Measurements from ENCODE around the gene P3H4.
"Not testable (repeated sequence)": the region's sequence is repeated elsewhere in the genome, so short reads cannot be mapped to it uniquely, and the experiment has no call there.

P3H4 gene, protein sequence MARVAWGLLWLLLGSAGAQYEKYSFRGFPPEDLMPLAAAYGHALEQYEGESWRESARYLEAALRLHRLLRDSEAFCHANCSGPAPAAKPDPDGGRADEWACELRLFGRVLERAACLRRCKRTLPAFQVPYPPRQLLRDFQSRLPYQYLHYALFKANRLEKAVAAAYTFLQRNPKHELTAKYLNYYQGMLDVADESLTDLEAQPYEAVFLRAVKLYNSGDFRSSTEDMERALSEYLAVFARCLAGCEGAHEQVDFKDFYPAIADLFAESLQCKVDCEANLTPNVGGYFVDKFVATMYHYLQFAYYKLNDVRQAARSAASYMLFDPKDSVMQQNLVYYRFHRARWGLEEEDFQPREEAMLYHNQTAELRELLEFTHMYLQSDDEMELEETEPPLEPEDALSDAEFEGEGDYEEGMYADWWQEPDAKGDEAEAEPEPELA

DNA sequence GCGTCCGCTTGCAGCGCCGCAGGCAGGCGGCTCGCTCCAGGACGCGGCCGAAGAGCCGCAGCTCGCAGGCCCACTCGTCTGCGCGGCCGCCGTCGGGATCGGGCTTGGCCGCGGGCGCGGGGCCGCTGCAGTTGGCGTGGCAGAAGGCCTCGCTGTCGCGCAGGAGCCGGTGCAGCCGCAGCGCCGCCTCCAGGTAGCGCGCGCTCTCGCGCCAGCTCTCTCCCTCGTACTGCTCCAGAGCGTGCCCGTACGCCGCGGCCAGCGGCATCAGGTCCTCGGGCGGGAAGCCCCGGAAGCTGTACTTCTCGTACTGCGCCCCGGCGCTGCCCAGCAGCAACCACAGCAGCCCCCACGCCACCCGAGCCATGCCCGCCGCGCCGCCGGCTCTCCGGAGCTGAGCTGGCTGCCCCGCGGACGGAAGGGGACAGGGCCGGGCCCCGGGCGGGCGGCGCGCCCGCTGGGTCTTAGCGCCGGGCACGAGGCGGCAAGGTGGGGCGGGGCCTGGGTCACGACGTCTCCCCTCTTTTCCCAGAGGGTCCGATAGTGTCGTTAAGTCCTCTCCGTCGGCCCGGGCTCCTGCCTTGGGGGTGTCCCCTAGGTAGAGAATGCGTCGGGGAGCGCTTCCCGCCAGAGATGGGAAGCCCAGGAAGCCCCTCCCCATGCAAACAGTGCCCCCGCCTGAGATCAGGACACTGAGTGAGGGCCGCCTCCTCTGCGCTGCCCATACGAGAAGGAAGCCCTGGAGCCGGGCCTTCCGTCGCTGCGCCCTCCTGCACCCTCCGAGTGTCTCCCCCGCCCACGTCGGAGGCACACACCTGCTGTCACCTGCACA is at the start of gene P3H4:
TSS of gene P3H4 (minus strand) at position 401 of the 832 bp plus-strand sequence. CDS start at position 367, 34 bp downstream.
- DNase-seq = peak; percentile 89

DNA sequence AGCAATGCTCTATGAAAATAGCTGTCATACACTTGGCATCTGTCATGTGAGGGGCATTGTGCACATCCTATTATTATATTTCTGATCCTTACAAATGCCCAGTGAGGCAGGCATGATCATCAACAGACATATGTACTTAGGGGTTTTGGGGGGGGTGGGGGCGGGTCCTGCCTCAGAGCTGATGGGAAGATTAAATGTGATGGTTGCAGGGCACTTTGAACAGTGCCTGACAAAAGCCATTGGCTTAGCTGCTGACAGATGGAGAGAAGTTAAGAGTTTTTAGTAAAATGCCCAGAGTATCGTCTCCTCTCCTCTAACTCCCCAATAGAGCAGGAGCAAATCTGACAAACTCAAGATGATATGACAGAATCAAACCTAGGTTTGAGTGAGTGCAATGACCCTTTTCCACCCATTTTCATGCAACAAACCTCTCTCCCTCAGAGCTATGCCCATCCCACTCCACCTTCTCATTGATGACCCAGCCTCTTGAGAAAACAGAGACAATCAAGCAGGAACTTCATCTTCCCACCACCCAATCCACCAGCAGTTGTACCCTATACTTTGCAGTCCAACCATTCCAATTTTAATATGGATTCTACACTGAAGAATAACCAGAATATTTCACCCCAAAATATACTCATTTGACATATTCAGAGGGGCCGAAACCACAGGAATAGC is 48.6 kb upstream of the P3H4 start:
- no peak for DNase-seq

DNA sequence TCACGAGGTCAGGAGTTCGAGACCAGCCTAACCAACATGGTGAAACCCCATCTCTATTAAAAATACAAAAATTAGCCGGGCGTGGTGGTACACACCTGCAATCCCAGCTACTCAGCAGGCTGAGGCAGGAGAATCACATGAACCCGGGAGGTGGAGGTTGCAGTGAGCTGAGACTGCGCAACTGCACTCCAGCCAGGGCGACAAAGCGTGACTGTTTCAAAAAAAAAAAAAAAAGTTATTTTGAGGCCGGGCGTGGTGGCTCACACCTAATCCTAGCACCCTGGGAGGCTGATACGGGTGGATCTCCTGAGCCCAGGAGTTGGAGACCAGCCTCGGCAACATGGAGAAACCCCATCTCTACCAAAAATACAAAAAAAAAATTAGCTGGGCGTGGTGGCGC is 39.6 kb upstream of the P3H4 start:
- DNase-seq = not testable (repeated sequence)

DNA sequence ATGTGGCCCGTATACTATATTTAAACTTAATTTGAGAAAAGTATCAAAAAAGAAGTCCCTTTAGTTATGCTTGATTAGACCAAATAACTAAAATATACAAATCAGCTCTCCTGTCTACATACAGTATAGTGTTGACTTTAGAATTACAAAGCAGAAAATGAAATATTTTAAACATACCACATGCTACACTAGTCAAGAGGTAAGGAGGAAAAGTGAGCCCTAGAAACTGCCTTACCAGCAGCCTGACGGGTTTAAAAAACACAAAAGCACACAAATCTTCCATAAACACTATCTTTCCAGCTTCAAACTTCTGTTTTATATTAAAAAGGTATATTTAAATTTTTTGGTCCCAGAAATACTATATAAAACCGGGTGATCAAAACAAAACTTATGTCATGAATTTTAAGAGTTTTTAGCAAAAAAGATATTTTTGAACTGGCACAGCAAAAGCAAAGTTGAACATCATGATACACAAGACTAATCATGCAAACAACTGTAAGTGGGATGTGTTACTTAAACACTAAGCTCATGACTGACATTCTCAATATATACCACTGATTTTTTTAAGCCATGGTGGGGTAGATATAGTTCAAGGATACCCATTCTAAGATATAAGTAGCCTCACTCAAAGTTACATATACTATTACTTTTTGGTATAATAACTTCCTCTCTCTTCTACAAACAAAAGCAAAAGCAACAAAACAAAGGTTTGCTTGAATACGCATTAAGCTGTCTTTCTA is 37.7 kb upstream of the P3H4 start:
- DNase-seq = no peak

DNA sequence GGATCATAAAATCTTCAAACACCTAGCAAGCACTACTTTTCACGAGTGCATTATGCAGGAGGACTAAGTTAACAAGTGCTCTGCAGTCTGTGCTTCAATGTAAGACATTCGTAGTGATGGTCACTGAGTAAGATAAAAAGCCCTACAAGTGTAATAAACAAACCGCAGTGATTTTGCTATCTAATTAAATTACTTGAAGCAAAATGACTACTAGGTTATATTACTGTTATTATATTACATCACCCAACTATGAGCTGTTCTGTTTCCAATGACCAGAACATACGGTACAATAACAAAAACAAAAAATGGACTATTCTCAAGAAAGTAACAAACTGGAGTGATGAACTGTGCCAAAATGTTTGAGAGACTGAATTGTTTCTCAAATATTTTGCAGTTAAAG is 37.0 kb upstream of the P3H4 start:
- DNase-seq = no peak

DNA sequence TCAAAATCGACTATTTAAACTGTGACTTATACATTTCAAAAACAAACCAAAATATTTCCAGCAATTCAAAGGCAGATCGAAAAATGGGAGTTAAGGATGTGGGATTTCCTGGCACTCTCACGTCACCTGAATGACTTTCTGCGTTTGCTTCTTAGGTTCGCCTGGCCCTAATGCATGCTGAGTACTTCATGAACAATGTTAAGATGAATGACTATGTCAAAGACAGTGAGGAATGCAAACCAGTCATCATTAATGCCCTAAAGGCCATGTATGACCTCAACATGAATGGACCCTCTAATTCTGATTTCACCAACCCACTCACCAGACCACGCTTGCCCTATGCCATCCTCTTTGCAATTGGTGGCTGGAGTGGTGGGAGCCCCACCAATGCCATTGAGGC is 33.2 kb upstream of the P3H4 start:
- DNase-seq = no peak

DNA sequence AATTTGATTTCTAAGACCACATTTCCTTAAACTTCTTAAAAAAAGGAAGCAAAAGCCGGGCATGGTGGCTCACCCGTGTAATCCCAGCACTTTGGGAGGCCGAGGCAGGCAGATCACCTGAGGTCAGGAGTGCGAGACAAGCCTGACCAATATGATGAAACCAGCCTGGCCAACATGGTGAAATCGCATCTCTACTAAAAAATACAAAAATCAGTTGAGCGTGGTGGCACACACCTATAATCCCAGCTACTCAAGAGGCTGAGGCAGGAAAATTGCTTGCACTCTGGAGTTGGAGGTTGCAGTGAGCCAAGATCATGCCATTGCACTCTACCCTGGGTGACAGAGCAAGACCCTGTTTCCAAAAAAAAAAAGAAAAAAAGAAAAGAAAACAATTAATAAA is 29.0 kb upstream of the P3H4 start:
- DNase-seq = not testable (repeated sequence)

DNA sequence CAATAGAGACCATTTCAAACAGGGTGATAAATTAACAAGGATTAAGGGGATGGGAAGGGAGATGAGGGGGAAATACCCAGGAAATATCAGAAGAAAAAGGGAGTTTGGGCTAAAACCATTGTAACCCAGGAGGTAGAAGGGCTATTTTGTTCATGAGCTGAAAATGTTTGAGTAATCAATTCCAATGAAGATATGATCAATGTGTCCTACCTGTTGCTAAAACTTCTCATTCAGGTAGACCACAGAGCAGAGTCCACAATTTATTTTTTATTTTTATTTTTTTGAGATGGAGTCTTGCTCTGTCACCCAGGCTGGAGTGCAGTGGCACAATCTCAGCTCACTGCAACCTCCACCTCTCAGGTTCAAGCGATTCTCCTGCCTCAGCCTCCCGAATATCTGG is 27.7 kb upstream of the P3H4 start:
- not testable (repeated sequence) for DNase-seq

DNA sequence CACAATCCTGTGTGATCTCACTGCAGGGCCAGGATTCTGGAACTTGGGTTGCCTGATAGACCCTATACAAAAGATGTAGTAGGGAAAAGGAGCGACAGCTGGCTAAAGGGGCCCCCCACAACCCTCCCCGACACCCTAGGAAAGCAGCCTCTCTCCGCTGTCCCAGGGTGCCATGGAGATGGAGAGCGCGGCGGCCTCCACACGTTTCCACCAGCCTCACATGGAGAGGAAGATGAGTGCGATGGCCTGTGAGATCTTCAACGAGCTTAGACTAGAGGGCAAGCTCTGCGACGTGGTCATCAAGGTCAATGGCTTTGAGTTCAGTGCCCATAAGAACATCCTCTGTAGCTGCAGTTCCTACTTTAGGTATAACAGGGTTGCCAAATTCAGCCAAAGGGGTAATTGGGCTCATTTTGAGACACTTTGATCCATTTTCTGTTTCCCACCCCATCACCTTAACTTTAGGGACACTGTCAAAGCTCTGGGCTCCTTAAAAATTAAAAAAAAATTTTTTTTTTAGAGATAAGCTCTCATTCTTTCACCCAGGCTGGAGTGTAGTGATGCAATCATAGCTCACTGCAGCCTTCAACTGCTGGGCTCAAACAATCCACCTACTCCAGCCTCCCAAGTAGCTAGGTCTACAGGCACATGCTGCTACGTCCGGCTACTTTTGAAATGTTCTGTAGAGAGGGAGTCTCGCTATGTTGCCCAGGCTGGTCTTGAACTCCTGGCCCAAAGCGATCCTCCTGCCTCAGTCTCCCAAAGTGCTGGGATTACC is 26.2 kb upstream of the P3H4 start, which contains the start of gene KLHL10:
TSS of gene KLHL10 (plus strand) at position 65 of the 778 bp plus-strand sequence. CDS start at position 173, 108 bp downstream.
- DNase-seq = no peak

DNA sequence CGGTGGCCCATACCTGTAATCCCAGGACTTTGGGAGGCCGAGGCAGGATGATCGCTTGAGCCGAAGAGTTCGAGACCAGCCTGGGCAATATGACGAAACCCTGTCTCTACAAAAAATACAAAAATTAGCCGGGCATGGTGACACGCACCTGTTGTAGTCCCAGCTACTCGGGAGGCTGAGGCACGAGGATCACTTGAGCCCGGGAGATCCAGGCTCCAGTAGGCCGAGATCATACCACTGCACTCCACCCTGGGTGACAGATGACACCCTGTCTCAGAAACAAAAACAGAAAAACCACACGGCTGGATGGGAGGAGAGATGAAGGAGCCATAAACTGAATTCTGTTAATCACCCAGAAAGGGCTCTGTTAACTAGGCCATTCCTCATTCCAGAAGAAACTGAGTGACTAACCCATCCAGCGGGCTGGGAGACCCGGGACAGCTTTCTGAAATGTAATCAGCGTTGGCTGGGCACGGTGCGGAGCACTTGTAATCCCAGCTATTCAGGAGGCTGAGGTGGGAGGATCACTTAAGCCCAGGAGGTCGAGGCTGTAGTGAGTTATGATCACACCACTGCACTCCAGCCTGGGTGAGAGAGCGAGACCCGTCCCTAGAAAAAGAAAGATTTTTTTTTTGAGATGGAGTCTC is 24.9 kb upstream of the P3H4 start:
- DNase-seq = no peak

DNA sequence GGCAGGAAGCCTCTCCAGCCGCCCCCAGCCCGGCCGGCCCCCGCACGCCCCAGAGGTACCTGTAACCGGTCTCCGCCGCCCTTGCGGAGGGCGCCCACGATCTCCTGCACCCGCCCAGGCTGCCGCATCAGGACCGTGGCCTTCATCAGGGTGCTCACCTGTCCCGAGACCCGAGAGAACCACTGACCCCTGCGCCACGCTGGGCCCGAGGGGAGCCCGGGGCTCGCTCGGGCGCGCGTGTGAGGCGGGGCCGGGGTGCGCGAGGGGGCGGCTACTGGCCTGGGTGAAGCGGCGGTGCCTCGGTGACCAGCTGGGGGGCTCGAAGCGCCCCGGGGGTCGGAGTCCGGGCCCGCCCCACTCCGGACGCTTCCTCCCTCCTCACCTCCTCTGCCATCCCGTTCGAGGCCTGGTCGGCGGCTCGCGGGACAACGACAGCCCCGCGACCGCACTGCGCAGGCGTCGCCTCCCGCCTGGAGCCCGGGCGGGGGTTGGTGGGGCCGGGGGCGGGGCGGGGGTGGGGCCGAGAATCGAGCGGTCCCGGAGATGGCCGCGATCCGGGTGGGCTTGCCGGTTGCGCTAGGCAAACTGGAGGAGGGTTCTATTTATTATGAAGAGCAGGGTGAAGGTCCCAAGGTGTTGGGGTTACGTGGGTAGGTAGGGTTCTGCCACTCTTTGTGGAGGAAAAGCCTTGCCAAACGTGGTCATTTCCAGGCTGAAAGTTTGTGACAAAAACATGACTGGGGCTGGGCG is 24.2 kb upstream of the P3H4 start, which contains the start of gene NT5C3B:
TSS of gene NT5C3B (minus strand) at position 433 of the 750 bp plus-strand sequence. CDS start at position 394, 39 bp downstream.
- peak; percentile 77 for DNase-seq

DNA sequence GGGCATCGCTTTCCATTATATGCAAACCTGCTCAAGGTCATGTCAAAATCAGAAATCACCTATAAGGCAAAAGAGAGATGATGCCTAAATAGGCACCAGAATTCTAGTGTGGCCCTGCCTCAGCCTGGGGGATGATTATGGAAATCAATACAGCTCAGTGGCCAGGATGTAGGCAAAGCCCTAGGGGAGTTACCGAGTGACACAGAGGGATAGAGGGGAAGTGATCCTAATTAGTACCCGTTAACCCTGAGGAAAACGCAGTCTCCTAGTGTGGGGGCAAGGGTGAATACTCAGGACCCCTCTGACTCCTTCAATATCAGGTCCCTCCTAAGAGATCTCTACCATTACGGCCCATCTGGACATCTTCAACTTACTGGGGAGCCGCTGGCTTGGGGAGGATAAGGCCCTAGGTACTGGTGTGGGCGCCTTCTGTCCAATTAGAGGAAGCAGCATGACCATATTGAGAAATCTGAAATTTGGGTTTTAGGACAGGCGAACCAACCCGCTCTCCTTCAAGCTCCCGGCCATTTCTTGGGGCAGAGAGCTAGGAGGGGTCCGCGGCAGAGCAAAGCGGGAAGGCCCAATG is 23.6 kb upstream of the P3H4 start:
- DNase-seq = no peak

DNA sequence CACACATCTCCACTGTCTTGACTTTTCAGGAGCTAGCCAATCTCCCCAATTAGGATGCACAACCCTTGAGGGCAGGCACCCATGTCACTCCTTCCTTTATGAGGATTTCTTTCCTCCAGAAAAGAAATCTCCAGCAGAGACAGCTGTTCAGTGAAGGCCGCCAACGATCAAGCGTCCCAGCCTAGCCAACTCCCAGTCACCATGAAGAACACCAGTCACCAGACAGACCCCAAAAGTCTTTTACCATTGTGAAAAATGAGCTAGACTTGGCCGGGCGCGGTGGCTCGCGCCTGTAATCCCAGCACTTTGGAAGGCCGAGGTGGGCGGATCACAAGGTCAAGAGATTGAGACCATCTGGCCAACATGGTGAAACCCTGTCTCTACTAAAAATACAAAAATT is 18.2 kb upstream of the P3H4 start:
- not testable (repeated sequence) for DNase-seq

DNA sequence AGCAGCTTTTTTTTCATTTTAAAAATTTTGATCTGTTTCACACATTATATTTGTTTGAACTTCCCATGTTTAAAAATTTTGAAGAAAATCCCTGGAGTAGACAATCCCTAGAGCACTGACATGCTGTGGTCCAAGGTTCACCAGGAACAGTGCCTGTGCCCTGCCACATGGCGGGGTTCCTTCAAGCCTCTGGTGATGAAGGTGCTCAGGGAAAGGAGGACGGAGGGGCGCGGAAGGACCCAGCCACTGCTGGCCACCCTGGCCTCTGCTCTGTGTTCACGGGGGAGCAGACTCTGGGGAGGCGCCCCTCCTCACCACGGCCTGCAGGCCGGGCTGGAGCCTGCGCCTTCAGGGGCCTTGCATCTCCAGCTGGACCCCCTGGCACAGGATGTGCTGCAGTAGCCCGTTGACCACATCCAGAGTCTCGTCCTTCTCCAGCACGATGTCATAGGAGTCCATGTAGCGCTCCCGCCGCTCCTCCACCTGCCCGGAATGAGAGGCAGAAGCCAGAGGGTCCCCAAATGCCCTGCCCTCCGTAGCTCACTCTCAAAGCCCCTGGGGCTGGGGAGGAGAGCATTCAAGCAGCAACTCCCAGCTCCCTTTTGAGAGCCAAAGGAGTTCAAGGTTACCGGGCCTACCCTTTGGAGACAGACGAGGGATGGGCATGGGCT is 13.6 kb upstream of the P3H4 start:
- DNase-seq = no peak

DNA sequence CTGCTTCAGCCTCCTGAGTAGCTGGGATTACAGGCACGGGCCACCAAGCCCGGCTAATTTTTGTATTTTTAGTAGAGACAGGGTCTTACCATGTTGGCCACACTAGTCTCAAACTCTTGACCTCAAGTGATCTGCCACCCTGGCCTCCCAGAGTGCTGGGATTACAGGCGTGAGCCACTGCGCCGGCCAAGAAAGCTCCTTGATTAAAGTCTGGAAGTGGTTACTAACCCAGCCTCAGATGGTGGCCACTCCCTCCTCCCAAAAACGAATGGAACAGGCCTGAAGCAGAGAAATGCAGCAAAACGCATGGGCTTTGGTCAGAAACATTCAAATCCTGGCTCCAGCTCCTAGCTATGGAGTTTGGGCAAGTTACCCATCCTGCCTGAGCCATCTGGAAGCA is 12.3 kb upstream of the P3H4 start:
- no peak for DNase-seq

DNA sequence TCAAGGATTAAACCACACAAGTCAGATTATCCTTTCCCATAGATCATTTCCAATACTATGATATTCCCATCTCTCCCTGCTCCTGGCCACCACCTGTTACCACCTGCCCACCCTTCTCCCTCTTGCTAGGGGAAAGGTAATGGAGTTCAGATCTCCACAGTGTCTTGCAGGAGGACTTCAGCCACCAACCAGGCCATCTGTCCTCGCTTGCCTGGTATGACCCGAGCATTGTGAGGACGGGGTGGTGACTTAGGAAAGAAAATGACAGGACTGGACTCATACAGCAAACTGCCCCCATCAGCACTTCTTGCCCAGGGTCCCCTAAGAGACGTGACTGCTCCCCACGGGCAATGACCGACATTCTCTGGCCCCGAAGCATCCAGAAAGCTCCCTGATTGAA is 11.8 kb upstream of the P3H4 start:
- DNase-seq = no peak

DNA sequence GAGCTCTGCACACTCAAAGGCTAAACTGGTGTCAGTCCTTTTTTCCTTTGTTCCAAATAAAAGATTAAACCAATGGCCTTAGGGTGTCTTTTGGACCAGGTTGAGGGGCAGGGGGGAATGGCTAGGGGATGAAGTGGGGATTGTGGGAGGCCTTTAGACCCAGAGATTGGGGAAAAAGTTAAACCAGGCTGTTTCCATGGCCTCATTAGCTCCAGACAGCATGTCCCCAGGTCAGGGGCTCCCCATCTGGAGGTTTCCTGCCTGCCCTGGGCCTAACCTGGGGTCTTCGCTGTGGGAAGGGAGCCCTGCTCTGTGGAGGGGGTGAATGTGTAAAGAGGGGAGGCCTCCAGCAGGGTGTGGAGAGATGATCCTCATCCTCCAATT is 11.4 kb upstream of the P3H4 start:
- DNase-seq = no peak

DNA sequence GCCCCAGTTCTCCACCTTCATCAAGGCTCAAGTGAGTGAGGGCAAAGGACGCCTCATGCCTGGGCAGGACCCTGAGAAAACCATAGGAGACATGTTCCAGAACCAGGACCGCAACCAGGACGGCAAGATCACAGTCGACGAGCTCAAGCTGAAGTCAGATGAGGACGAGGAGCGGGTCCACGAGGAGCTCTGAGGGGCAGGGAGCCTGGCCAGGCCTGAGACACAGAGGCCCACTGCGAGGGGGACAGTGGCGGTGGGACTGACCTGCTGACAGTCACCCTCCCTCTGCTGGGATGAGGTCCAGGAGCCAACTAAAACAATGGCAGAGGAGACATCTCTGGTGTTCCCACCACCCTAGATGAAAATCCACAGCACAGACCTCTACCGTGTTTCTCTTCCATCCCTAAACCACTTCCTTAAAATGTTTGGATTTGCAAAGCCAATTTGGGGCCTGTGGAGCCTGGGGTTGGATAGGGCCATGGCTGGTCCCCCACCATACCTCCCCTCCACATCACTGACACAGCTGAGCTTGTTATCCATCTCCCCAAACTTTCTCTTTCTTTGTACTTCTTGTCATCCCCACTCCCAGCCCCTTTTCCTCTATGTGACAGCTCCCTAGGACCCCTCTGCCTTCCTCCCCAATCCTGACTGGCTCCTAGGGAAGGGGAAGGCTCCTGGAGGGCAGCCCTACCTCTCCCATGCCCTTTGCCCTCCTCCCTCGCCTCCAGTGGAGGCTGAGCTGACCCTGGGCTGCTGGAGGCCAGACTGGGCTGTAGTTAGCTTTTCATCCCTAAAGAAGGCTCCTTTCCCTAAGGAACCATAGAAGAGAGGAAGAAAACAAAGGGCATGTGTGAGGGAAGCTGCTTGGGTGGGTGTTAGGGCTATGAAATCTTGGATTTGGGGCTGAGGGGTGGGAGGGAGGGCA is 10.7 kb upstream of the P3H4 start:
- DNase-seq = no peak

Data from left hindlimb (tissue), 1 donor.